Measurements from ENCODE around the gene SLC22A1. TPM values are rescaled to one million over a fixed set of nuclear protein-coding genes. Genes with fewer than 3 reads are reported as not detected.

The SLC22A1 gene
- total and polyA plus RNA-seq, 2 of the 8 experiments (the other 6 are each of a cell fraction or from before 2014, with no cell fraction given): 0.12 to 0.45 TPM

GRCh38 chr6:160117137-160117536 lies 4.5 kb upstream of the SLC22A1 start:
- H2BK20ac ChIP-seq (ENCODE audit: low read length): no peak overlapping the region
- FAIRE-seq: no peak
- no peak overlapping the region for H3K9ac ChIP-seq (replicated peaks in 1 of 4; ENCODE audit: extremely low read depth in 1 of 4, low read depth in 3 of 4, low read length in 3 of 4)
- no peak overlapping the region for H2BK120ac ChIP-seq (replicated peaks; ENCODE audit: low read depth, low read length)
- TF ChIP-seq SAP30 (IDR thresholded peaks at IDR 0.05; ENCODE audit: insufficient read depth, insufficient replicate concordance, low read length) (no peak), TBP (IDR thresholded peaks at IDR 0.05; ENCODE audit: low read depth, low read length) (no peak), BCL11A (IDR thresholded peaks at IDR 0.05; ENCODE audit: low read depth in 2 of 2, low read length in 2 of 2) (no peak), PHF8 (conservative IDR thresholded peaks at IDR 0.05; ENCODE audit: low read depth, low read length) (no peak), KDM5A (IDR thresholded peaks at IDR 0.05; ENCODE audit: low read length) (no peak), TCF12 (IDR thresholded peaks at IDR 0.05; ENCODE audit: low read depth, low read length) (no peak)
- H3K27ac ChIP-seq (ENCODE audit: low read depth, low read length): no peak overlapping the region
- H3K56ac ChIP-seq (replicated peaks; ENCODE audit: insufficient read length, low read depth, low read length): no peak overlapping the region
- ChIA-PET CTCF (ENCODE audit: partially characterized antibody) (interaction anchor here (0.6 to 4.1 kb wide), 5 partner anchors 12 to 29 kb away, joined by 4 to 24 read pairs (median 5); no protein-coding TSS in a partner anchor), POLR2A (ENCODE audit: partially characterized antibody) (no interaction called here)
- no peak overlapping the region for H2AK5ac ChIP-seq (ENCODE audit: low read depth, low read length)
- H2BK12ac ChIP-seq (ENCODE audit: low read depth, low read length): no peak overlapping the region
- no peak overlapping the region for H3K4ac ChIP-seq (replicated peaks; ENCODE audit: insufficient read length, low read depth, low read length)
- no peak overlapping the region for H3K14ac ChIP-seq (ENCODE audit: insufficient read length)
- H4K91ac ChIP-seq (replicated peaks; ENCODE audit: insufficient read length, low read length): no peak overlapping the region
- H2AFZ ChIP-seq (ENCODE audit: low read length): no peak overlapping the region
- H4K8ac ChIP-seq (ENCODE audit: extremely low read depth, insufficient read depth, low read length): no peak overlapping the region; the same call in 1 of the 2 replicates
- DNase-seq (ENCODE audit: low read depth in 1 of 2, low spot score in 2 of 2): no peak
- no peaks in the 10 kb centered on the region for H3K27me3 ChIP-seq (replicated peaks in 1 of 4; ENCODE audit: control insufficient read depth in 3 of 4, extremely low read depth in 1 of 4, insufficient read depth in 3 of 4, low read length in 3 of 4)
- H3K18ac ChIP-seq (ENCODE audit: extremely low read depth, low read length): no peak overlapping the region
- H3K23me2 ChIP-seq (ENCODE audit: low read depth, low read length): no peaks in the 10 kb centered on the region
- no peak overlapping the region; the same call in 1 of the 2 replicates for H2BK5ac ChIP-seq (ENCODE audit: low read depth, low read length)
- no peaks in the 10 kb centered on the region for H3K79me2 ChIP-seq (ENCODE audit: control insufficient read depth in 1 of 2, insufficient read depth in 2 of 2, low read length in 2 of 2)
- H3K23ac ChIP-seq (ENCODE audit: insufficient read length): no peak overlapping the region
- H3K9me3 ChIP-seq (ENCODE audit: insufficient read depth in 2 of 2, low read depth in 1 of 2, low read length in 1 of 2): peaks cover 0 to 13% of the 10 kb centered on the region in 2 experiments; a peak in 2 of 4 replicates
- H3K79me1 ChIP-seq (ENCODE audit: low read depth, low read length): no peaks in the 10 kb centered on the region
- H4K20me1 ChIP-seq (replicated peaks in 1 of 2; ENCODE audit: control insufficient read depth in 1 of 2, insufficient read depth in 2 of 2, low read length in 2 of 2): no peaks in the 10 kb centered on the region
- no peak overlapping the region for H4K5ac ChIP-seq (ENCODE audit: insufficient read length, low read depth, low read length)
- no peaks in the 10 kb centered on the region for H3K36me3 ChIP-seq (ENCODE audit: control insufficient read depth in 2 of 4, insufficient read depth in 4 of 4, low read length in 3 of 4)
- H3K4me1 ChIP-seq (replicated peaks in 1 of 4; ENCODE audit: control insufficient read depth in 3 of 4, insufficient read depth in 4 of 4, low read length in 3 of 4): peaks cover 0 to 1% (median 0%) of the 10 kb centered on the region in 4 experiments; a peak in 1 of 7 replicates
- no peak overlapping the region for H2BK15ac ChIP-seq (ENCODE audit: low read length)
- WGBS, 2 experiments (ENCODE audit: extremely low coverage in 1 of 2, insufficient coverage in 1 of 2, insufficient read length in 1 of 2, insufficient replicate concordance in 2 of 2, low coverage in 1 of 2, low lambda C conversion rate in 2 of 2, missing lambda C conversion rate in 1 of 2): 96% methylated on average over 5 of the region's 6 CpGs; no CpG with 5 or more reads in 1 of the 2 experiments
- no peak overlapping the region for H3K4me3 ChIP-seq (ENCODE audit: extremely low read depth in 1 of 4, insufficient read depth in 2 of 4, low read depth in 3 of 4, low read length in 4 of 4)
- H3K4me2 ChIP-seq (ENCODE audit: insufficient read depth in 1 of 2, low read depth in 2 of 2, low read length in 2 of 2): no peak overlapping the region
